GM18951 (cell line): Measurements from ENCODE around the gene SLC38A9.

Experiments
- POLR2A ChIP-seq: IDR thresholded peaks from 4 replicates; pipeline ENCODE4 v1.6.1; 2011; ENCODE audit warnings: mild to moderate bottlenecking; ENCODE audit not compliant: insufficient read length, insufficient read depth; ENCODE audit errors: extremely low read depth
- in situ Hi-C: fragments of 300-500 bp; cut with MboI; formaldehyde crosslinking; loops from one replicate; pipeline ENCODE4 v1.12.0; 2022; ENCODE audit warnings: low sequenced_read_pairs, mixed read lengths, inconsistent platforms; ENCODE audit not compliant: unreplicated experiment

SLC38A9 gene

GRCh38 chr5:55699041-55699688 lies 13.0 kb downstream of the SLC38A9 start:
- in situ Hi-C loops, result loop anchor here (25.0 kb wide), 1 partner anchor 387 kb away; the partner anchor contains the start of genes DHX29 and MTREX
- no peak for TF ChIP-seq POLR2A

- in situ Hi-C loops, result loop anchor here (25.0 kb wide), 1 partner anchor 384 kb away; the partner anchor contains the start of genes DHX29 and MTREX
Measured at GRCh38 chr5:55696704-55697103, 15.4 kb downstream of the SLC38A9 start.

DNA sequence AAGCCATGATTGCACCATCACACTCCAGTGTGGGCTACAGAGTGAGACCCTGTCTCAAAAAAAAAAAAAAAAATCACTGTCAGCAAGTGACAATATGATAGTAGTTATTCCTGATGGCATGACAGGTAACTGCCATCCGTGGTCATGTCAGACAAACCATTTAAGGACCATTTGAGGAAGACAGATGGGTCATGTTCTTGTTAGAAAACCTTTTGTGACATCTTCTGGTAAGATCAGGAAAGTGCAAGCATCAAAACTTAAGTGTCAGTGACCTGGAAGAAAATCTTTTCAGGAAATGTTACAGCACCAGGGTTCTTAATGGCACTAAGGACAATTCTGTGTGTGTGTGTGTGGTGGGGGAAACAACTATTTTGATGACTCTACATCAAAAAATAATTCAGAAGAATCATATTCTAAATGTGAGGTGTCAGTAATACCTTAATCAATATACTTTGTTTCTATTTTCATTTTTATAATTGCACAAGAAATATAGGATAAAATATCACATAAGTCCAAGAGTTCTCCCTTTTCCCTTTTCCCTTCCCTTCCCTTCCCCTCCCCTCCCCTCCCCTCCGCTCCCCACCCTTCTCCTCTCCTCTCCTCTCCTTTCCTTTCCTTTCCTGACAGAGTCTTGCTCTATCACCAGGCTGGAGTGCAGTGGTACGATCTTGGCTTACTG lies 17.8 kb downstream of the SLC38A9 start:
- in situ Hi-C loops, result loop anchor here (25.0 kb wide), 1 partner anchor 382 kb away; the partner anchor contains the start of genes DHX29 and MTREX
- no peak for TF ChIP-seq POLR2A

DNA sequence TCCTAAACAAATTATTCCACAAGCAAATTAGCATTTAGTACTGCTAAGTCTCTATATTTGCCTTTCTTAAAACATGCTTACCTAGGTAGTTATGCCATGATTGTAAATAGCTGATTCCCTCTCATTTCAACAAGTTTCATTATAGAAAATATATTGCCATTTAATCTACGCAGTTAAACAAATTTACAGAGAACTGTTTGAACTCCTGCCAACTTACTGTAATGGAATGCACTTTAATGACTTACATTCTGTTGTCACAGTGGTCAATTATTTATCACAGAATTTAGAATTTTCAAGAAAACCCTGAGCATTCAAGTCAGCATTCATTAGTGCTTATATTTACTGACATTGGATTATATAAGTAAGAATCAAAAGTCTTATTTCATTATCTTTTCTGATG lies 19.6 kb downstream of the SLC38A9 start:
- in situ Hi-C loops, result loop anchor here (25.0 kb wide), 1 partner anchor 380 kb away; the partner anchor contains the start of genes DHX29 and MTREX

GRCh38 chr5:55692106-55692417 lies 20.1 kb downstream of the SLC38A9 start:
- in situ Hi-C loops, result loop anchor here (25.0 kb wide), 1 partner anchor 380 kb away; the partner anchor contains the start of genes DHX29 and MTREX
- no peak for TF ChIP-seq POLR2A

More for the DNA sequence above, 19.6 kb downstream of the SLC38A9 start:
- no peak for TF ChIP-seq POLR2A

GRCh38 chr5:55691265-55692105 lies 20.6 kb downstream of the SLC38A9 start:
- no peak for TF ChIP-seq POLR2A
- in situ Hi-C loops, result loop anchor here (25.0 kb wide), 1 partner anchor 379 kb away; the partner anchor contains the start of genes DHX29 and MTREX

GRCh38 chr5:55682071-55682470 lies 30.1 kb downstream of the SLC38A9 start:
- in situ Hi-C loops, result loop anchor here (25.0 kb wide), 1 partner anchor 370 kb away; the partner anchor contains the start of genes DHX29 and MTREX
- TF ChIP-seq POLR2A, result no peak

DNA sequence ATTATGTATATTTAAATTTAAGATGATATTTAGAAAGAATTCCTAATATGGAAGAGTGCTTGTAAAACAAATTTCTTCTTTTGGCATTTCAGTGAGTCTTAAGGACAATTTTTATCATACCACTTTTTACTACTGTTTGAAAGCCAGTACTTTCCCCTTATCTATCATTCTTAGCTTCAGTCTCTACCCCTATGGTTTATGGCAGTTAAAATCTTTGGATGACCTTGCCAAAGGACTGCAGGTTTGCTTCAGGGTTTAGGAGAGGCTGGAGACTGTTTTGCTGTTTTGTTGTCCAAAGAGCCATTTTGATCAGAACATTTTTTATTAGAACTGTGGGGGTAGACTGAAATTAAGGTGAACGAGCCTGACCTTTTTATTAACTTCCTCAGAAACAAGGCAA lies 30.8 kb downstream of the SLC38A9 start:
- TF ChIP-seq POLR2A, result no peak
- in situ Hi-C loops, result loop anchor here (25.0 kb wide), 1 partner anchor 369 kb away; the partner anchor contains the start of genes DHX29 and MTREX

GRCh38 chr5:55680353-55680752 lies 31.8 kb downstream of the SLC38A9 start:
- in situ Hi-C loops, result loop anchor here (25.0 kb wide), 1 partner anchor 368 kb away; the partner anchor contains the start of genes DHX29 and MTREX
- no peak for TF ChIP-seq POLR2A

DNA sequence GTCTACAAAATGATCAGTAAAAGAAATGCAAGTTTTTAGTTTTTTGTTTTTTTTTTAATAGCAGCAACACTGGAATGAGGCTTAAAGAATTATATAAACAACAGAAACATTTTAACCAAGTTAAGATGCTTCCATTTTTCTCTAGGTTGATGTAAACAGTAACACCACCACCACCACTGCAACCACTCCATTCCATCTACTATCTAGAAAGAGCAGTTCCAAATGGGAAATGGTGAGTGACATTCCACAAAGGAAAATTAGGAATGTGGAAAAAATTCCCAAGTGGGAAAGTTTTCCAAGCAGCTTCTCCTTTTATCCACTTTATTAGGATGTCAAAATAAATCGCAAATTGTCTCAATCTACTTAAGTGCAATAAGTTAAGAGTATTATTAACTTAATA lies 32.6 kb downstream of the SLC38A9 start:
- TF ChIP-seq POLR2A, result no peak
- in situ Hi-C loops, result loop anchor here (25.0 kb wide), 1 partner anchor 367 kb away; the partner anchor contains the start of genes DHX29 and MTREX

DNA sequence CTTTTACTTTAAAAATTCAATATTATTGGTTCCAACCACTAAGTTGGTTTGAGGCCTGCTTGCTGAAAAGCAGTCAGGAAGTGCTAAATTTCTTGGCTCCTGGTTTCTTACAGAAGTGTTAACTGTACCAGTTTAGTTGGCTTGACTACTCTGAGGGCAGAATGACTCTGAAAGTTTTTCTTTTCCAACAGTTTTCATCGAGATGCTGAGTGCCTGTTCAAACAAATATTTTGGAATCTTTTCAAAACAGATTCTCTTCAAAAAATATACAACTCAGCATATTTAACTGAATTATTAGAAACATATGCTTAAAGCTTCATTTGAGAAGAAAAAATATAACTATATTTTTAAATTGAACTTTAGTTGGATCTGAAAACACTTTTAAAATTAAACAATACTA lies 37.0 kb downstream of the SLC38A9 start:
- TF ChIP-seq POLR2A, result no peak
- in situ Hi-C loops, result loop anchor here (25.0 kb wide), 1 partner anchor 363 kb away; the partner anchor contains the start of genes DHX29 and MTREX

- in situ Hi-C loops, result no loop called here
- TF ChIP-seq POLR2A, result no peak
Measured at GRCh38 chr5:55674340-55674739, 37.8 kb downstream of the SLC38A9 start.

DNA sequence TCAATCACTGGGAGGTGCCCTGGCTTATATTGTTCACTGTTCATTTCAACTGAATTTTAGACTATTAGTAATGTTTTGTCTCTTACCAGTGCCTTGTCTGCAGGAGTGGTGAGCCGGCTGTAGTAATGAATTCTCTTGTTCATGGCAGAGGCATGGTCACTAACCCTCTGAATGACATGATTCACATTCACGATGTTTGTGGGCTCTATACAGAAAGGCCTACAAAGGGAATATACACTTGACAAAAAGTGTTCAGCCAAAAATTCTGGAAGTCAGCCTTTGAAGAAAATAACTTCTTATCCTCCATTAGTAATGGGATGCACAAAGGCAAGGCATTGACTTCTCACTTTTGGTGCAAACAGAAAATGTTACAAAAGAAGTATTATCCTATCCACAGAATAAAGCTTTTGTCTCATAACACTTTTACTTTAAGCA lies 39.6 kb downstream of the SLC38A9 start:
- TF ChIP-seq POLR2A, result no peak
- in situ Hi-C loops, result no loop called here
